ENCODE measurements around the gene GTF2IRD2. TPM values are rescaled to one million over a fixed set of nuclear protein-coding genes. Genes with fewer than 3 reads are reported as not detected.
"Not testable (repeated sequence)": the region's sequence is repeated elsewhere in the genome, so short reads cannot be mapped to it uniquely, and the experiment has no call there.

The GTF2IRD2 gene
- total RNA-seq, 1 experiment from 2014 or later = 9.3 TPM

DNA sequence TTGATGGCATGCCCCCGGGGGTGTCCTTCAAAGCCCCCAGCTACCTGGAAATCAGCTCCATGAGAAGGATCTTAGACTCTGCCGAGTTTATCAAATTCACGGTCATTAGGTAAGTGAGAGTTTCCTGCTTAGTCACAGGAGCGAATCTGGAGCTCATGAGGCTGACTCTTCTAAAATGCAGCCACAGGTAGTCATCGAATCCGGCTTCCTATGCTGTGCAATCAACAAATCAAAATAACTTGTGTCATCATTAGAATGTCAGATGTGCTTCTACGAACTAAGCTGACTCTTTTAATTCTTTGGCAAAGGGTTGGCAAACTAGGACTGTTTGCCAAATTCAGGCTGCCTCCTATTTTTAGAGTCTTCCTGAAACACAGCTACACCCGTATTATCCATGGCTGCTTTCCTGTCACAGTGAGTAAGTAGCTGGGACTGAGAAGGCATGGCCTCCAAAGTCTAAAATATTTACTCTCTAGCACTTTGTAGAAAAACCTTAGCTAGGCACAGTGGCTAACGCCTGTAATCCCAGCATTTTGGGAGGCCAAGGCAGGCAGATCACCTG, 97.4 kb downstream of the GTF2IRD2 start:
- H3K9me3 ChIP-seq (ENCODE audit: low read length); H3K36me3 ChIP-seq (ENCODE audit: insufficient read depth, low read length); H3K9me2 ChIP-seq (replicated peaks; ENCODE audit: insufficient read depth, low read length); H3K4me2 ChIP-seq (ENCODE audit: low read depth, low read length, poor library complexity, severe bottlenecking); DNase-seq; H3K27me3 ChIP-seq (ENCODE audit: low read length); H3K4me1 ChIP-seq (ENCODE audit: low read length); H3K4me3 ChIP-seq (ENCODE audit: low read length); H3K79me2 ChIP-seq (ENCODE audit: low read length); H2AFZ ChIP-seq (ENCODE audit: low read length); H3K27ac ChIP-seq (ENCODE audit: low read length); H3K9ac ChIP-seq (ENCODE audit: low read length); H4K20me1 ChIP-seq (ENCODE audit: insufficient read depth, low read depth, low read length): not testable (repeated sequence)

Small RNA genes within 50 kb of the gene (small RNA-seq; reads per million reads assigned to genes)
- gene RF00019 = not detected

Other genes starting within 250 kb of the GTF2IRD2 start
- 130 and 176 TPM in 2 replicates for gene GTF2I, start 193.9 kb downstream of the GTF2IRD2 start, total RNA-seq (2014; rRNA removed; shearing (Covaris generic); ENCODE audit: low replicate concordance)
- 218 and 368 TPM in 2 replicates for gene NCF1, start 77.6 kb downstream of the GTF2IRD2 start, total RNA-seq (2014; rRNA removed; shearing (Covaris generic); ENCODE audit: low replicate concordance)
- 0.30 and 3.5 TPM in 2 replicates for gene CASTOR2, start 113.1 kb upstream of the GTF2IRD2 start, total RNA-seq (2014; rRNA removed; shearing (Covaris generic); ENCODE audit: low replicate concordance)
- gene RCC1L, start 222.2 kb upstream of the GTF2IRD2 start, total RNA-seq (2014; rRNA removed; shearing (Covaris generic); ENCODE audit: low replicate concordance) = 24.6 and 41.1 TPM in 2 replicates
- gene GTF2IRD2B, start 241.0 kb upstream of the GTF2IRD2 start, total RNA-seq (2014; rRNA removed; shearing (Covaris generic); ENCODE audit: low replicate concordance) = 5.5 and 17.9 TPM in 2 replicates